Endothelial cell of umbilical vein (primary cell): Measurements from ENCODE around the gene PTGR3. TPM values are rescaled to one million over a fixed set of nuclear protein-coding genes. Genes with fewer than 3 reads are reported as not detected.

Experiments
- BruUV-seq: library from RNA; stranded (reverse); fragments of 400-500 nt; replicated peaks from 2 replicates; lab custom pipeline; 2021; lab: Mats Ljungman, UMichigan
- CTCF ChIA-PET: fragments of 300-600, 350-600 bp; sonication (Branson Sonifier 250); formaldehyde crosslinking; loops from one replicate; lab custom pipeline; 2021; ENCODE audit warnings: antibody characterized with exemption, inconsistent platforms; lab: Charles Lee
- POLR2A ChIA-PET: fragments of 300-600, 350-600 bp; sonication (Branson Sonifier 250); formaldehyde crosslinking; loops from one replicate; lab custom pipeline; 2021; ENCODE audit warnings: antibody characterized with exemption, inconsistent platforms; lab: Charles Lee
- DNase-seq: peaks from one replicate; pipeline ENCODE4 v3.0.0-alpha.2; 2011; ENCODE audit warnings: low read depth, low spot score
- FAIRE-seq: peaks from 2 replicates; lab custom pipeline; 2011; peaks lifted over from hg19 to GRCh38; lab: Jason Lieb, UNC
- H2AFZ ChIP-seq: 2 replicates; pipeline ENCODE4 v1.6.0; 2012; ENCODE audit warnings: low read depth, low read length, control low read depth, inconsistent platforms
- H3K27ac ChIP-seq: 2 replicates; pipeline ENCODE4 v1.5.1; 2011; ENCODE audit warnings: low read depth, mild to moderate bottlenecking, control low read depth, low read length, moderate library complexity; ENCODE audit not compliant: insufficient read depth
- H3K27me3 ChIP-seq, 2 experiments: 2 replicates each; pipeline versions ENCODE4 v1.6.0 to v1.6.1; 2011; ENCODE audit warnings: low read length in 2 of 2, mixed read lengths in 1 of 2; ENCODE audit not compliant: control insufficient read depth in 2 of 2, insufficient read depth in 2 of 2
- H3K36me3 ChIP-seq, 2 experiments: 2 replicates in 1 of 2; 3 replicates in 1 of 2; pipeline ENCODE4 v1.5.1; 2011; ENCODE audit warnings: low read length in 2 of 2, mild to moderate bottlenecking in 1 of 2, moderate library complexity in 1 of 2; ENCODE audit not compliant: control insufficient read depth in 2 of 2, insufficient read depth in 2 of 2; ENCODE audit errors: extremely low read depth in 1 of 2
- H3K4me1 ChIP-seq: 3 replicates; pipeline ENCODE4 v1.5.1; 2011; ENCODE audit warnings: mild to moderate bottlenecking, low read length; ENCODE audit not compliant: control insufficient read depth, insufficient read depth; ENCODE audit errors: extremely low read depth
- H3K4me2 ChIP-seq: 2 replicates; pipeline ENCODE4 v1.6.1; 2011; ENCODE audit warnings: low read length, control low read depth, mixed read lengths; ENCODE audit not compliant: insufficient read depth
- H3K4me3 ChIP-seq, 3 experiments: fragments of 200-600 bp in 1 of 3; sonication (generic), shearing (Covaris generic) in 1 of 3; replicated peaks in 1 of 3; 2 replicates each; pipeline ENCODE4 v1.5.1; 2011 to 2016; ENCODE audit warnings: control low read depth in 3 of 3, low read length in 3 of 3, mild to moderate bottlenecking in 2 of 3, inconsistent platforms in 1 of 3, low read depth in 1 of 3, moderate library complexity in 1 of 3; ENCODE audit not compliant: insufficient read depth in 1 of 3
- H3K79me2 ChIP-seq: 2 replicates; pipeline ENCODE4 v1.6.0; 2012; ENCODE audit warnings: low read length, inconsistent platforms; ENCODE audit not compliant: control insufficient read depth, insufficient read depth
- H3K9ac ChIP-seq: replicated peaks from 2 replicates; pipeline ENCODE3; 2011; ENCODE audit warnings: low read length, control low read depth; ENCODE audit not compliant: insufficient read depth; ENCODE audit errors: extremely low read depth
- H3K9me1 ChIP-seq: replicated peaks from 3 replicates; pipeline ENCODE4 v1.6.0; 2011; ENCODE audit warnings: mild to moderate bottlenecking, low read length; ENCODE audit not compliant: control insufficient read depth, insufficient read depth; ENCODE audit errors: extremely low read depth
- H3K9me3 ChIP-seq: replicated peaks from 2 replicates; pipeline ENCODE4 v1.5.1; 2012; ENCODE audit warnings: low read length, inconsistent platforms; ENCODE audit not compliant: control insufficient read depth, insufficient read depth
- H4K20me1 ChIP-seq: replicated peaks from 2 replicates; pipeline ENCODE3; 2011; ENCODE audit warnings: mild to moderate bottlenecking, low read length; ENCODE audit not compliant: control insufficient read depth, insufficient read depth; ENCODE audit errors: extremely low read depth
- EZH2 ChIP-seq: IDR thresholded peaks from 2 replicates; pipeline ENCODE4 v1.6.1; 2012; ENCODE audit warnings: borderline replicate concordance, low read depth, mild to moderate bottlenecking, moderate library complexity, low read length, inconsistent platforms; ENCODE audit not compliant: severe bottlenecking
- GATA2 ChIP-seq: IDR thresholded peaks from 2 replicates; pipeline ENCODE4 v1.7.0; 2011; ENCODE audit warnings: low read depth, mild to moderate bottlenecking, moderate library complexity, mixed read lengths, low read length; ENCODE audit not compliant: insufficient read length, insufficient read depth
- JUN ChIP-seq: IDR thresholded peaks from 2 replicates; pipeline ENCODE4 v1.6.1; 2011; ENCODE audit warnings: borderline replicate concordance, low read depth; ENCODE audit not compliant: insufficient read length, insufficient read depth
- MAX ChIP-seq: IDR thresholded peaks from 2 replicates; pipeline ENCODE4 v1.6.1; 2011; ENCODE audit not compliant: insufficient read depth, insufficient read length
- MYC ChIP-seq: IDR thresholded peaks from one replicate; pipeline ENCODE4 v1.6.1; 2011; ENCODE audit warnings: mild to moderate bottlenecking, low read depth, low read length
- POLR2A ChIP-seq: IDR thresholded peaks from 2 replicates; pipeline ENCODE4 v1.6.1; 2012; ENCODE audit warnings: low read depth, mild to moderate bottlenecking, control low read depth, low read length
- dilution Hi-C: fragments of 300-500 bp; cut with MboI; formaldehyde crosslinking; loops from one replicate; pipeline ENCODE4 v1.15.0; 2019; ENCODE audit warnings: low sequenced_read_pairs; ENCODE audit not compliant: extremely low pct_ligation_motif_present
- intact Hi-C: fragments of 100-400 bp; cut with micrococcal nuclease; formaldehyde crosslinking; loops from one replicate; pipeline ENCODE4 v1.10.0; 2022
- polyA plus RNA-seq, 4 experiments: library from polyadenylated mRNA; depleted of rRNA in 3 of 4; stranded (reverse) in 3 of 4; unstranded in 1 of 4; fragments of >200 nt; gene quantifications; 2 replicates each; pipeline versions ENCODE4 v1.2.1 to v1.2.3, GENCODE V29; 2011 to 2012; ENCODE audit warnings: missing spikeins in 1 of 4
- total RNA-seq: library from RNA; stranded (reverse); gene quantifications from 2 replicates; pipeline ENCODE4 v1.2.3, GENCODE V29; 2021

Gene PTGR3
- total and polyA plus RNA-seq, 2 donors (not counting 3 experiments of a cell fraction or from before 2014, with no cell fraction given) = 13.9 to 21.9 TPM

- no TSS peak for BruUV-seq
- no peak overlapping the region for H3K27ac ChIP-seq
- intact Hi-C loops (loop anchor here (10.0 kb wide), 1 partner anchor 1279 kb away; the partner anchor contains the start of gene ZNF516), dilution Hi-C loops (no loop called here)
- H3K4me1 ChIP-seq = peaks cover 30% of the 10 kb centered on the region
- no peak overlapping the region for H3K9ac ChIP-seq
- TF ChIP-seq GATA2 (no peak), POLR2A (no peak), JUN (no peak)
- ChIA-PET CTCF (no interaction called here), POLR2A (no interaction called here)
- no peak overlapping the region for H2AFZ ChIP-seq
- H3K36me3 ChIP-seq = no peaks in the 10 kb centered on the region
- no peaks in the 10 kb centered on the region for H3K27me3 ChIP-seq
- no peak overlapping the region for H3K4me2 ChIP-seq
- H3K4me3 ChIP-seq = no peak overlapping the region
- H4K20me1 ChIP-seq = no peaks in the 10 kb centered on the region
- FAIRE-seq (no peak), DNase-seq (no peak)
- no peaks in the 10 kb centered on the region for H3K9me1 ChIP-seq
- peaks cover 25% of the 10 kb centered on the region for H3K79me2 ChIP-seq
- H3K9me3 ChIP-seq = no peaks in the 10 kb centered on the region
Measured at GRCh38 chr18:75215663-75216062, 6.7 kb upstream of the PTGR3 start.

GRCh38 chr18:75214766-75215510 lies 6.0 kb upstream of the PTGR3 start:
- H4K20me1 ChIP-seq = no peaks in the 10 kb centered on the region
- FAIRE-seq (no peak), DNase-seq (no peak)
- no peaks in the 10 kb centered on the region for H3K9me3 ChIP-seq
- no peaks in the 10 kb centered on the region for H3K27me3 ChIP-seq
- ChIA-PET CTCF (interaction anchor here (1.7 to 2.7 kb wide), 2 partner anchors 15 to 65 kb away, joined by 7 to 10 read pairs; no protein-coding TSS in a partner anchor), POLR2A (no interaction called here)
- H2AFZ ChIP-seq = no peak overlapping the region
- H3K9me1 ChIP-seq = no peaks in the 10 kb centered on the region
- TF ChIP-seq GATA2 (no peak), MAX (no peak), EZH2 (no peak), POLR2A (no peak), MYC (no peak), JUN (no peak)
- H3K27ac ChIP-seq = no peak overlapping the region
- no peaks in the 10 kb centered on the region for H3K36me3 ChIP-seq
- intact Hi-C loops (loop anchor here (5.0 to 10.0 kb wide), 3 partner anchors 52 to 1280 kb away; partner anchors contain the start of gene ZNF516), dilution Hi-C loops (no loop called here)
- H3K4me3 ChIP-seq = no peak overlapping the region
- H3K4me2 ChIP-seq = no peak overlapping the region
- peaks cover 25% of the 10 kb centered on the region for H3K79me2 ChIP-seq
- no peak overlapping the region for H3K9ac ChIP-seq
- BruUV-seq = no TSS peak
- H3K4me1 ChIP-seq = peaks cover 35% of the 10 kb centered on the region
